ENCODE measurements around the gene SOWAHA. TPM values are rescaled to one million over a fixed set of nuclear protein-coding genes. Genes with fewer than 3 reads are reported as not detected.

The SOWAHA gene
- total RNA-seq: not detected

DNA sequence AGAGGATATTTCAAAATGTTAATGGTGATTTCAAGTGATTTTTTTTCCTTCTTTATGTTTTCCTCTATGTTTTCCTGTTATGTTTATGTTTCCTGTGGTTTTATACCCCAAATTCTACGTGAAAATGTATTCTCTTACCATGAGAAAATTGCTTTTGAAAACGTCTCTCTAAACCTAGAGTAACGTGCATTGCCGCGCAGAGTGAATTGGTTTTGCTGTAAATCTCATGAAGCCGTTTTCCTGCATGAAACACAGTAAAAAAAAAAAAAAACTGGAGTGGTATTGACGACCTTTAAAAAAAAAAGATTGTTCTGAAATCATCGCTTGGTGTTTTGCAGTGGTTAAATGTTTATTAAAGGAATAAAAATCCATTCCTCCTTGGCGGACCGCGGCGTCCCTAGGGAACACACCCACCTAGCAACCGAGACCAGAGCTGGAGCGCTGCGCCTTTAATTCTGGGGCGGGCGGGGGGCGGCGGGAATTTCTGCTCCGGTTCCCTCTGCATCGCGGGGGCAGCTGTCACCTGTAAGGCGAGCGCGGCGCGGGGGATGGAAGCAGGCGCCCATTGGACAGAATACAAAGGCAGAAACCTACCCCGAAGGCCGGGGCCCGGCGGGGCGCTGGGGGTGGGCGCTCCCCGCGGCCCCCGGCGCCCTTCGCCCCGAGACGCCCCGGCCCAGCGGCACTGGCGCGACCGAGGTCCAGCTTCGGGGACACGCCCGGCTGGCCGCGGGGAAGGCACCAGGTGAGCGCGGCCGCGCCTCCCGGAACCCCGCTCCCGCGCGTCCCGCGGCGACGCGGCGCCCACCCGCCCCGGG, at the start of gene SOWAHA:
Gene SOWAHA (plus strand): TSS at position 522 of the 818 bp plus-strand sequence. CDS start 320 bp downstream, outside the sequence.
- Mint-ChIP-seq H3K4me1 (ENCODE audit: low read depth in 2 of 2) (peaks cover 7 to 9% of the 10 kb centered on the region in 2 donors), H3K4me3 (peak within 1 kb of the TSS; percentile 11), H3K36me3 (no peaks in the 10 kb centered on the region), H3K27ac (no peak within 1 kb of the TSS), H3K27me3 (peaks cover 26 to 47% of the 10 kb centered on the region in 2 donors), H3K9me3 (no peaks in the 10 kb centered on the region)
- ATAC-seq (no peak), DNase-seq (ENCODE audit: low spot score) (no peak)

DNA sequence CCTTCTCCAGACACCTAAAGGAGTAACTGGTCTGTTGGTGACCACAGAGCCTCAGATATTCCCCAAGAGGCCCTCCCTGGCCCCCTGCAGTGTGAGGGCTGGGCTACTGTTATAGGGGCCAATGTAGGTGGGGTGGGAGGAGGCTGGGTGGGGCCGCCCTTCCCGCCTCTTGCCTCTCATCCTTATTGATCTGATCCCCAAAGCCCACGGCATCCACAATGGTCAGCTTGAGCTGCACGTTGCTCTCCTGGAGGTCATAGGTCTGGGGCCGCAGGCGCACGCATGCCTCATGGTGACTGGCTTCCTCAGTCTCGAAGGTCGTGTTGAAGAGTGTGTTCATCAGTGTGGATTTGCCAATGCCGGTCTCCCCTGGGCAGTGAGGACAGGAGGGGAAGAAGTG, 49.1 kb upstream of the SOWAHA start:
- Mint-ChIP-seq H3K9me3 (no peaks in the 10 kb centered on the region), H3K27me3 (no peaks in the 10 kb centered on the region)
- no peak for ATAC-seq

DNA sequence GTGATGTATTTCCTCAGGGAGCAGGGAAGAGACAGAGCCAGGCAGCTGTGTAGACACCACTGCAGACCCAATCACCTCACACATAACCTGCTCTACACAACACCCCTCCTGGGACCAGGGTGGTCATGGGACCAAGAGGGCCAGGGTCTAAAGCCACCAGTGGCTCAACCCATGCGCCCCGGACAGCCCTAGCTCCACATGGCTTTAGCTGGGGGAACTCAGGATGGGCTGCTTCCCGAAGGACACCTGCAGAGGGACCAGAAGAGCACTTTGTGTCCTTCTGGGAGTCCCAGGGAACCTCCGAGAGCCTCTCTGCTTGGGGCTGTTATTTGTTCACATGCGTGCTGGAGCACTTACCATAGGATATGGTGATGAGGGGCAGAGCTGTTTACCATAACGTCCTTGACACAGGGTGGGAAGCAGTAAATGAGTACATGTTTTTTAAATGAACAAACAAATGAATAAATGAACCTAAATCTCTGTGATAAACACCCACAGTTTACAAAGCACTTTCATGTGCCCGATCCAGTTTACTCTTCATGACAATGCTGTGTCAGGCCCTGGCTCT, 48.3 kb upstream of the SOWAHA start:
- DNase-seq (ENCODE audit: low spot score) (no peak), ATAC-seq (no peak)
- peaks cover 0 to 5% of the 10 kb centered on the region in 2 donors for H3K4me1 Mint-ChIP-seq (ENCODE audit: low read depth in 2 of 2)
- H3K27ac Mint-ChIP-seq: no peak overlapping the region
- no peaks in the 10 kb centered on the region for H3K9me3 Mint-ChIP-seq
- no peaks in the 10 kb centered on the region for H3K36me3 Mint-ChIP-seq
- no peak overlapping the region for H3K4me3 Mint-ChIP-seq
- no peaks in the 10 kb centered on the region for H3K27me3 Mint-ChIP-seq

More for the DNA sequence above, 49.1 kb upstream of the SOWAHA start:
- peaks cover 0 to 5% of the 10 kb centered on the region in 2 donors for H3K4me1 Mint-ChIP-seq (ENCODE audit: low read depth in 2 of 2)
- no peak overlapping the region for H3K27ac Mint-ChIP-seq
- H3K36me3 Mint-ChIP-seq: no peaks in the 10 kb centered on the region
- DNase-seq (ENCODE audit: low spot score): no peak
- no peak overlapping the region for H3K4me3 Mint-ChIP-seq

DNA sequence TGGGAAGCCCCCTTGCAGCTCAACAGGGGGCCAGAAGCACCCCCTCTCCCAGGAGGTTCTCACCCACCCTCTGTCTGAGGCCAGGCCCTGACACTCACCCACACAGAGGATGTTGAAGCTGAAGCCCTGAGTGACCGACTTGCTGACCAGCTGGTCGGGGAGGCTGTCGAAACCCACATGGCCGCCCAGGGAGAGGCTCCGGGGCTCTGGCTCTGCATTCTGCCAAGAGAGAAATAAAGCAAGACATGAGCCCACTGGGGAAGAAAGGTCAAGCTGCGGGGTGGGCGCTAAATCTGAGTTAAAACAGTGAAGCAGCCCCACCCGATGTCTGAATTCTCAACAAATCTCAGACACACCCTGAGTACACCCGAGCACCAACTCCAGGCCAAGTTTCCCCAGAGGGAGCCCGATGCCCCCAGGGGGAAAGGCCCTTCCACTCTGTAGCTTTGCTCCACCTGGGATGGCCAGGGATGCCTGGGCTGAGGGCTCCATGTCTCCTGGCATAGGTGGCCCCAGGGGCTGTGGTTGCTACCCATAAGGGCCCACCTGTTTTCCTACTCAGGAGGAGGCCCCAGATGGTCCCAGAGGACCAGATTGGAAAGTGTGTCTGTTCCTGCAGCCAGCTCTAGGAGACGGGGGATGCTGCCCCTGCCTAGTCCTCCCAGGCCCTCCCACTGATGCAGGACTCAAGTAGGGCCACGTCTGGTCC, 47.6 kb upstream of the SOWAHA start:
- ATAC-seq (no peak), DNase-seq (ENCODE audit: low spot score) (no peak)
- Mint-ChIP-seq H3K27ac (no peak overlapping the region), H3K27me3 (no peaks in the 10 kb centered on the region), H3K4me1 (ENCODE audit: low read depth in 2 of 2) (peaks cover 0 to 5% of the 10 kb centered on the region in 2 donors), H3K4me3 (no peak overlapping the region), H3K36me3 (no peaks in the 10 kb centered on the region), H3K9me3 (no peaks in the 10 kb centered on the region)

DNA sequence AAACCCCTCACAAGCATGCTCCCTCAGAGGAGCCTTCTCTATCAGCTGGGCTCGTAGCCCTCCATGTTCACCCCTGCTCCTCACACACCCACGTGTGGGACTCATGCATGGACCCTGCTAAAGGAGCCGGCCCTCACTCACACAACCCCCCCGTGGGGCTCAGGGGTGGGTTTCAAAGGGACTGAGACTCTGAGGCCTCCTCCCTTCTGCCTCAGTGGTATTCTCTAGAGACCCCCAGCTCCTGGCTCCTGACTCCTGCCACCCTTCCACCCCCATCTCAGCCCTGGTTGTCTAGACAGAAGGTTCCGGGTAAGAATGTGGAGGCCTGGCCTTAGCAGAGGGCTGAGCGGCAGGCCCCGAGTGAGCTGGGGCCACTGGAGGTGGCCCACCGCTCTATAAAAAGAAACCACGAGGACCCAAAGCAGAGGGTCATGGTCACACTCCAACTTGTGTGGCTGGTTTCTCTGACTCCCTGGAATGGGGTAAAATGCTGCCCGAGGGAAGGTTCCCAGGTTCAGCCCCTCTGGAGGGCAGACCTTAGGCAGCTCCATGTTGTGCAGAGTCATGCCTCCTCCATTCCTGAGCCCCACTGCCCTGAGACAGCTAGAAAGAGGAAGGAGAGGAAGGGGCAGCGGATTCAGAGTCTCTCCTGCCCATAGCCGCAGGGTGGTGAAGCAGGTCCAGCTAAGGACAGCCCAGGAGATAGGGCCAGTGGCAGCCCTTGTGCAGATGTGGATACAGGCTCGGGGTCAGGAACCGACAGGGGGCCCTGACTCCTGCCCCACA, 46.9 kb upstream of the SOWAHA start:
- Mint-ChIP-seq H3K27me3 (no peaks in the 10 kb centered on the region), H3K27ac (no peak overlapping the region), H3K36me3 (no peaks in the 10 kb centered on the region), H3K9me3 (no peaks in the 10 kb centered on the region), H3K4me1 (ENCODE audit: low read depth in 2 of 2) (peaks cover 0 to 5% of the 10 kb centered on the region in 2 donors), H3K4me3 (no peak overlapping the region)
- DNase-seq (ENCODE audit: low spot score) (no peak), ATAC-seq (no peak)

DNA sequence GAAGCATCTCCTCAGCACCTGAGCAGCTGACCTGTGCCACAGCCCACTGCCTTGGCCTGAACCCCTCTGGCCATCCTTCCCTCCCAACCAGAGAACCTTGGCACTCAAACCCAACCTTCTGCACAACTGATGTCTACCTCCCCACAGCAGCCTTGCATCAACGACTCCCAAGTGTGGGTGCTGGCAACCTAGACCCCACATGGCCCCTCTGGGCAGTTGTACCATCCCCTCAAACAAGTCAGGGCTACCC, 46.4 kb upstream of the SOWAHA start:
- Mint-ChIP-seq H3K27ac (no peak overlapping the region), H3K4me1 (ENCODE audit: low read depth in 2 of 2) (peaks cover 0 to 5% of the 10 kb centered on the region in 2 donors), H3K36me3 (no peaks in the 10 kb centered on the region), H3K27me3 (no peaks in the 10 kb centered on the region), H3K9me3 (no peaks in the 10 kb centered on the region), H3K4me3 (no peak overlapping the region)
- ATAC-seq (no peak), DNase-seq (ENCODE audit: low spot score) (no peak)

DNA sequence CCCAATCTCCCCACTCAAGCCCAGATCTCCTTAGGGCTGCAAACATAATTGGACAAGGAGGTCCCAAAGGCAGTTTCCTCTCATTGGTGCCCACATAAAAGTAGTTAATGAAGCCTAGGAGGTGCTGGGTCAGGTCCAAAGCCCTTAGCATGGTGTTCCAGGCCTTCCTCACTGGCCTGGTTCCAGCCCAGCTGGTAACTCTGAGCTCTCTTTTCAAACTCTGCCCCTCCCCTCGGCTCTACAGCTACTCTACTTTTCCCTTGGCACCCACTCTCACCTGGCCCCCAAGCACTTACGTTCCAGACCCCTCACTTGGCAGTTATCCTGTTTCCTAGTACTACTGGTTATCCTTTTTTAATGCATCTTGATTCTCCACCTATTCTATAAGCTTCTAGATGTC, 46.0 kb upstream of the SOWAHA start:
- Mint-ChIP-seq H3K27me3 (no peaks in the 10 kb centered on the region), H3K36me3 (no peaks in the 10 kb centered on the region), H3K4me3 (no peak overlapping the region), H3K4me1 (ENCODE audit: low read depth in 2 of 2) (peaks cover 0 to 5% of the 10 kb centered on the region in 2 donors), H3K9me3 (no peaks in the 10 kb centered on the region), H3K27ac (no peak overlapping the region)
- ATAC-seq (no peak), DNase-seq (ENCODE audit: low spot score) (no peak)

DNA sequence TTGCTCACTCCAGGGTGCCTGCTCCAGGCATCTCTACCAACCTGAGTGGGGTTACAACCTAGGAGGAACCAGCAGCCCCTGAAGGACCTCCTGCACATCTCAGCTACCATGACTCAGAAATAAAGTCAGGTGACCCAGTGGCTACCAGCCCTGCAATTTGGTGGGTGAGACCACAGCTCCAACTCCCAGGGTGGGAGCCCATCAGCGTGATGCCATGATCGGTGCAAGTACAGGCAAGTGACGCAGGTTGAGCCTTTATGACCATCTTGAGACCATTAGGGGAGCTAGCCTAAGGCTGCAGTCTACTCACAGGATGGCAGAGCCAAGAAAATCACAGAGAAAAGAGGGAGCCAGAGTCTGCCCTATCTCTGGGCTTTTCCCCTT, 44.6 kb upstream of the SOWAHA start:
- H3K36me3 Mint-ChIP-seq: no peaks in the 10 kb centered on the region
- ATAC-seq (no peak), DNase-seq (ENCODE audit: low spot score) (no peak)
- H3K27me3 Mint-ChIP-seq: no peaks in the 10 kb centered on the region
- H3K27ac Mint-ChIP-seq: no peak overlapping the region
- no peak overlapping the region for H3K4me3 Mint-ChIP-seq
- H3K4me1 Mint-ChIP-seq (ENCODE audit: low read depth in 2 of 2): peaks cover 1 to 5% of the 10 kb centered on the region in 2 donors
- H3K9me3 Mint-ChIP-seq: no peaks in the 10 kb centered on the region

DNA sequence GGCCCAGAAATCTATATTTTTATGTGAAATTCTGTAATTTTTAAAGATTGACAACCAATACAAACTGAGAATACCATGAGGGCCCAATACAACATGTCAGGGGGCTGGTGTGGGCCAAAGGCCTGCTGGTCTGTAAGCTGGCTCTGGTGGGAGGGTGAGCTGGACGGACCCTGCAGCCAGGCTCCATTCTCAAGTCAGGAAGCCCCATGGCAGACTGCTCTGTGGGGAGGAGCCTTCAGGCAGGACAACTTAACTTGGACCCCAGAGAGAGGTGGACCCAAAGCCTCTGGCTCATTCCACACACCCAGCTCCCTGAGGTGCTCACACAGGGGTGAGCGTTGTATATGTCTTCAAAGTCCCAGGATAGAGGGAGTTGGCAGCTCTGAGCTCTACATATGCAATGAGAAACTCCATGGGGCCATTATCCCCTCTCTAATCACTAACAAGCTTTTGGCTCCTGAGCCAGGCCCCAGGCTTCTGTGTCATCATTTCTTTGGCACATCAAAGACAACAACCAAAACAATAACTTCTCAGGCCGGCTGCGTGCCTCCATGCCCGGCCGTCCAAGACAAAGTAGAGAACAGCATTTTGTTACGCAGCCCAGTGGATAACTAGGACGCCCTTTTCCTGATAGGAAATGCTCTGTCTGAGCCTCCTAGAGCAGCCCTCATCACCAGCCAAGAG, 42.5 kb upstream of the SOWAHA start:
- Mint-ChIP-seq H3K4me3 (no peak overlapping the region), H3K36me3 (no peaks in the 10 kb centered on the region), H3K4me1 (ENCODE audit: low read depth in 2 of 2) (peaks cover 4 to 10% of the 10 kb centered on the region in 2 donors), H3K27me3 (no peaks in the 10 kb centered on the region), H3K27ac (no peak overlapping the region), H3K9me3 (no peaks in the 10 kb centered on the region)
- ATAC-seq (no peak), DNase-seq (ENCODE audit: low spot score) (no peak)

DNA sequence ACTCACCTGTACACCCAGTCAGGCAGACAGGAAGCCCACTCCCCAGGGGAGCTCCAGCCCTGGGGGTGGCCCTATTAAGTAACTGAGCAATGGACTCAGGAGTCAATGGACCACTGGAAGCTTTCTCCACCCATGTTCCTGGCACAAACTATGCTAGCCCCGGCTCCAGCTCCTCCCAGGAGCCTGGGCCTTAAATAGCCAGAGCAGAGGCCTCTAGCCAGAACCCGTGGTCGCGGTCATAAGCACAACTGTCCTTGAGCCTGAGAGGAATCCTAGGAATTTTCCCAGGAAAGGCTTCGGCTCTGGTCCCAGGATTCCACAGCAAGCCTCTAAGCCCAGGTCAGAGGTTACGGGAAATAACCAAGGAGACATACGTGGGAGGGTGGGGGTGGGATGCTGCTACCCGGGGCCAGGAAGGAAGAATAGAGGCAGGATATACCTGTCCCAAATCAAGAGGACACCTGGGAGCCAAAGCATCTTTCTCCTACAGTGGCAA, 41.6 kb upstream of the SOWAHA start:
- Mint-ChIP-seq H3K4me1 (ENCODE audit: low read depth in 2 of 2) (peaks cover 4 to 11% of the 10 kb centered on the region in 2 donors), H3K27me3 (no peaks in the 10 kb centered on the region), H3K27ac (no peak overlapping the region), H3K4me3 (no peak overlapping the region), H3K36me3 (no peaks in the 10 kb centered on the region), H3K9me3 (no peaks in the 10 kb centered on the region)
- no peak for DNase-seq (ENCODE audit: low spot score)
- no peak for ATAC-seq

DNA sequence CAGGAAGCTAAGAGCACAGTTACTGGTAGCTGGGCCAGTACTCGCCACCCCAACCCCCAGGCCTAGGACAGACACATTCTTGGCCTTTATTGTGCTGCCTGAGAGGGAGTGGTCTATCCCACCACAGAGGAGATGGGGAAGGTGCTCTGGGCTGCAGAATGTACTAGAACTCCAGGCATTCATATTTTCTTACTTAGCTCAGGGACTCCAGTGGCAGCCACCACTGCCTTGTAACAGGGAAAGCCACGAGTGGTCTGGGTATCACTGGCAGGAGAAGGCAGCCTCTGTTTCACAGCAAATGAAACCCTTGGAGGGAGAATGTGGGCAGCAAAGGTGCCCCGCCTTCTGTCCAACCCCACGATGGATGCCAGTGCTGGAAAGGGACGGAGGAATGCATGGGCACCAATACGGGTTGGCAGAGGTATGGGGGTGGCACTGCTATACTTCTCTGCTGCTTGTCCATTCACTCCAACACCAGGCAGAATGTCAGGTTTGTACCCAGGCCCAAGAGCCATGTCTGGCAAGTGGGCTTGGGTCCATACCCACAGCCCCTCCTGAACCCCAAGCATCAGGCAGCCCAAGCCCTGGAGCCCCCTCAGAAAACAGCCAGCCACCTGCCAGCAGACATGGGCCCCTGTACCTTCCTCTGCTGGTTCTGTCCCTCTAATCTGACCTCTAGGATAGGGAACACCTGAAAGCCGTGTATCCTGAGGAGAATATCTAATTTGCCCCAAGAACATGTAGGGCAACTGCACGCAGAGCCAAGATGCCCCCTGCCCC, 40.6 kb upstream of the SOWAHA start:
- Mint-ChIP-seq H3K36me3 (no peaks in the 10 kb centered on the region), H3K27ac (no peak overlapping the region), H3K4me3 (no peak overlapping the region), H3K27me3 (no peaks in the 10 kb centered on the region), H3K4me1 (ENCODE audit: low read depth in 2 of 2) (peaks cover 4 to 11% of the 10 kb centered on the region in 2 donors), H3K9me3 (no peaks in the 10 kb centered on the region)
- ATAC-seq (no peak), DNase-seq (ENCODE audit: low spot score) (no peak)

DNA sequence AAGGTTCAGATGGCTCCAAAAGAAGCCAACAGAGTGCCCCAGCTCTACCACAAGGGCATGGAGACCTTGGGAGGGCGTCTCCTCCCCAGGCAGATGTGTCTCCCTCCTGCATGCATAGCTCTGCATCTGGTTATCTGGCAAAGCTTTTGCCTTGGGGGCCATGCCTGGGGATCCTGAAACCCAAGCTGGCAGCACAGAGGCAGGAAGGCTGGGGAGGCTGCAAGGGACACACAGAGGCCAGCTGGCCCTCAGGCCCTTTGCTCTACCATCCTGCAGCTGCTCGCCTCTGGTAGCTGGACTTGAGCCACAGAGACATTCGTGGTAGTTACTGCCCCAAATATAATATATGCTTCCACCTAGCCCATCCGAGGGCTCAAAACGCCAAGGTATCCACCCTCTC, 40.0 kb upstream of the SOWAHA start:
- Mint-ChIP-seq H3K4me3 (no peak overlapping the region), H3K27me3 (peaks cover 2 to 3% of the 10 kb centered on the region in 2 donors), H3K27ac (no peak overlapping the region), H3K9me3 (no peaks in the 10 kb centered on the region), H3K4me1 (ENCODE audit: low read depth in 2 of 2) (peaks cover 8 to 14% of the 10 kb centered on the region in 2 donors), H3K36me3 (no peaks in the 10 kb centered on the region)
- DNase-seq (ENCODE audit: low spot score) (no peak), ATAC-seq (no peak)

Data from natural killer cell treated with Interleukin-12 subunit alpha and Interleukin-12 subunit beta and Interleukin-15 and Interleukin-18, amount 100 ng/mL, for 72 hours (primary cell).